ENCODE measurements around the gene SUSD6.

- TF ChIP-seq CTCF (IDR thresholded peaks at IDR 0.05): no peak
- TF ChIP-seq POLR2A (IDR thresholded peaks at IDR 0.05): no peak
- no peak for TF ChIP-seq POLR2AphosphoS5 (IDR thresholded peaks at IDR 0.05)
These were observed 16.6 kb upstream of the SUSD6 start for GRCh38 chr14:69594846-69595245.

Data from prostate gland (tissue), 2 donors.